ENCODE results near the gene DAAM2.

DAAM2 gene

GRCh38 chr6:39901116-39901655 lies 109.0 kb downstream of the DAAM2 start:
- no peaks in the 10 kb centered on the region for H3K27me3 ChIP-seq (ENCODE audit: control insufficient read depth in 3 of 3, insufficient read depth in 3 of 3, low read depth in 1 of 3, low read length in 3 of 3)
- no peak overlapping the region for H2BK12ac ChIP-seq (ENCODE audit: low read length)
- peak overlapping the region; percentile 38 for H3K18ac ChIP-seq (ENCODE audit: low read length)
- H4K8ac ChIP-seq (ENCODE audit: low read depth, low read length), result no peak overlapping the region
- H2BK120ac ChIP-seq (ENCODE audit: low read depth, low read length), result no peak overlapping the region
- H3K4me2 ChIP-seq (ENCODE audit: insufficient read depth, low read length, poor library complexity, severe bottlenecking), result no peak overlapping the region
- H3K4me3 ChIP-seq (ENCODE audit: low read length in 2 of 2), result no peak overlapping the region
- no peak for DNase-seq (ENCODE audit: low spot score)
- no CpG with 5 or more reads among the region's 10 CpGs for WGBS, 2 donors (ENCODE audit: extremely low coverage in 2 of 2, insufficient read length in 2 of 2, insufficient replicate concordance in 1 of 2)
- H3K4ac ChIP-seq (ENCODE audit: low read length), result no peak overlapping the region
- no peak overlapping the region for H2AFZ ChIP-seq (ENCODE audit: low read length)
- H2BK15ac ChIP-seq (ENCODE audit: low read length), result no peak overlapping the region
- H3K4me1 ChIP-seq (ENCODE audit: control insufficient read depth in 2 of 2, insufficient read depth in 1 of 2, low read depth in 1 of 2, low read length in 2 of 2), result peaks cover 2 to 6% of the 10 kb centered on the region in 2 donors
- no peaks in the 10 kb centered on the region for H3K79me1 ChIP-seq (ENCODE audit: low read depth, low read length)
- H3K14ac ChIP-seq (ENCODE audit: low read length), result no peak overlapping the region
- no peaks in the 10 kb centered on the region for H3K9me3 ChIP-seq (replicated peaks in 1 of 2; ENCODE audit: control insufficient read depth in 2 of 2, insufficient read depth in 1 of 2, low read depth in 1 of 2, low read length in 2 of 2)
- no peak overlapping the region for H3K27ac ChIP-seq (replicated peaks; ENCODE audit: low read length)
- peaks cover 0 to 4% of the 10 kb centered on the region in 2 donors for H3K36me3 ChIP-seq (replicated peaks in 1 of 2; ENCODE audit: control insufficient read depth in 2 of 2, insufficient read depth in 2 of 2, low read length in 2 of 2)
- peak overlapping the region; percentile 2 for H2BK5ac ChIP-seq (ENCODE audit: low read length)
- no peak overlapping the region for H3K23ac ChIP-seq (ENCODE audit: low read depth, low read length, poor library complexity)
- no peak overlapping the region for H2AK5ac ChIP-seq (ENCODE audit: low read depth, low read length)
- H3K9ac ChIP-seq (ENCODE audit: low read depth, low read length, poor library complexity), result no peak overlapping the region
- H4K91ac ChIP-seq (ENCODE audit: low read depth, low read length, poor library complexity), result no peak overlapping the region

- Histone ChIP-seq H4K8ac (ENCODE audit: low read depth, low read length) (no peak overlapping the region), H2AK5ac (ENCODE audit: low read depth, low read length) (no peak overlapping the region), H3K4me1 (ENCODE audit: control insufficient read depth in 2 of 2, insufficient read depth in 1 of 2, low read depth in 1 of 2, low read length in 2 of 2) (peaks cover 2 to 6% of the 10 kb centered on the region in 2 donors), H3K9ac (ENCODE audit: low read depth, low read length, poor library complexity) (no peak overlapping the region), H3K23ac (ENCODE audit: low read depth, low read length, poor library complexity) (no peak overlapping the region), H3K4ac (ENCODE audit: low read length) (no peak overlapping the region), H3K27ac (replicated peaks; ENCODE audit: low read length) (no peak overlapping the region), H3K36me3 (replicated peaks in 1 of 2; ENCODE audit: control insufficient read depth in 2 of 2, insufficient read depth in 2 of 2, low read length in 2 of 2) (peaks cover 0 to 6% of the 10 kb centered on the region in 2 donors), H3K4me2 (ENCODE audit: insufficient read depth, low read length, poor library complexity, severe bottlenecking) (no peak overlapping the region), H3K79me1 (ENCODE audit: low read depth, low read length) (no peaks in the 10 kb centered on the region), H3K14ac (ENCODE audit: low read length) (peak overlapping the region; percentile 65), H3K9me3 (replicated peaks in 1 of 2; ENCODE audit: control insufficient read depth in 2 of 2, insufficient read depth in 1 of 2, low read depth in 1 of 2, low read length in 2 of 2) (no peaks in the 10 kb centered on the region), H2BK12ac (ENCODE audit: low read length) (no peak overlapping the region), H2BK120ac (ENCODE audit: low read depth, low read length) (no peak overlapping the region), H2AFZ (ENCODE audit: low read length) (no peak overlapping the region), H3K4me3 (ENCODE audit: low read length in 2 of 2) (no peak overlapping the region), H4K91ac (ENCODE audit: low read depth, low read length, poor library complexity) (no peak overlapping the region), H2BK5ac (ENCODE audit: low read length) (no peak overlapping the region), H3K18ac (ENCODE audit: low read length) (peak overlapping the region; percentile 12), H3K27me3 (ENCODE audit: control insufficient read depth in 3 of 3, insufficient read depth in 3 of 3, low read depth in 1 of 3, low read length in 3 of 3) (no peaks in the 10 kb centered on the region), H2BK15ac (ENCODE audit: low read length) (no peak overlapping the region)
- no peak for DNase-seq (ENCODE audit: low spot score)
- no CpG with 5 or more reads among the region's 19 CpGs for WGBS, 2 donors (ENCODE audit: extremely low coverage in 2 of 2, insufficient read length in 2 of 2, insufficient replicate concordance in 1 of 2)
These were observed 109.5 kb downstream of the DAAM2 start for GRCh38 chr6:39901670-39902069.

- H3K4me3 ChIP-seq (ENCODE audit: low read length in 2 of 2), result no peak overlapping the region
- H2BK5ac ChIP-seq (ENCODE audit: low read length), result no peak overlapping the region
- peaks cover 2 to 6% of the 10 kb centered on the region in 2 donors for H3K4me1 ChIP-seq (ENCODE audit: control insufficient read depth in 2 of 2, insufficient read depth in 1 of 2, low read depth in 1 of 2, low read length in 2 of 2)
- H3K79me1 ChIP-seq (ENCODE audit: low read depth, low read length), result no peaks in the 10 kb centered on the region
- H2BK12ac ChIP-seq (ENCODE audit: low read length), result no peak overlapping the region
- H3K18ac ChIP-seq (ENCODE audit: low read length), result no peak overlapping the region
- no peak overlapping the region for H3K9ac ChIP-seq (ENCODE audit: low read depth, low read length, poor library complexity)
- no peak overlapping the region for H3K4me2 ChIP-seq (ENCODE audit: insufficient read depth, low read length, poor library complexity, severe bottlenecking)
- no peak overlapping the region for H2AFZ ChIP-seq (ENCODE audit: low read length)
- H3K36me3 ChIP-seq (replicated peaks in 1 of 2; ENCODE audit: control insufficient read depth in 2 of 2, insufficient read depth in 2 of 2, low read length in 2 of 2), result peaks cover 0 to 7% of the 10 kb centered on the region in 2 donors
- no CpG with 5 or more reads among the region's 2 CpGs for WGBS, 2 donors (ENCODE audit: extremely low coverage in 2 of 2, insufficient read length in 2 of 2, insufficient replicate concordance in 1 of 2)
- no peak overlapping the region for H4K91ac ChIP-seq (ENCODE audit: low read depth, low read length, poor library complexity)
- H3K27me3 ChIP-seq (ENCODE audit: control insufficient read depth in 3 of 3, insufficient read depth in 3 of 3, low read depth in 1 of 3, low read length in 3 of 3), result no peaks in the 10 kb centered on the region
- no peak overlapping the region for H3K23ac ChIP-seq (ENCODE audit: low read depth, low read length, poor library complexity)
- H2AK5ac ChIP-seq (ENCODE audit: low read depth, low read length), result no peak overlapping the region
- no peak overlapping the region for H3K4ac ChIP-seq (ENCODE audit: low read length)
- H2BK15ac ChIP-seq (ENCODE audit: low read length), result no peak overlapping the region
- H3K27ac ChIP-seq (replicated peaks; ENCODE audit: low read length), result no peak overlapping the region
- no peak overlapping the region for H4K8ac ChIP-seq (ENCODE audit: low read depth, low read length)
- DNase-seq (ENCODE audit: low spot score), result no peak
- H2BK120ac ChIP-seq (ENCODE audit: low read depth, low read length), result no peak overlapping the region
- no peak overlapping the region for H3K14ac ChIP-seq (ENCODE audit: low read length)
- H3K9me3 ChIP-seq (replicated peaks in 1 of 2; ENCODE audit: control insufficient read depth in 2 of 2, insufficient read depth in 1 of 2, low read depth in 1 of 2, low read length in 2 of 2), result no peaks in the 10 kb centered on the region
These were observed 110.0 kb downstream of the DAAM2 start for GRCh38 chr6:39902136-39902535.

- no peaks in the 10 kb centered on the region for H3K79me1 ChIP-seq (ENCODE audit: low read depth, low read length)
- H2BK12ac ChIP-seq (ENCODE audit: low read length), result no peak overlapping the region
- H3K27ac ChIP-seq (replicated peaks; ENCODE audit: low read length), result no peak overlapping the region
- no peak overlapping the region for H3K4ac ChIP-seq (ENCODE audit: low read length)
- H3K9ac ChIP-seq (ENCODE audit: low read depth, low read length, poor library complexity), result no peak overlapping the region
- no peaks in the 10 kb centered on the region for H3K27me3 ChIP-seq (ENCODE audit: control insufficient read depth in 3 of 3, insufficient read depth in 3 of 3, low read depth in 1 of 3, low read length in 3 of 3)
- H3K18ac ChIP-seq (ENCODE audit: low read length), result no peak overlapping the region
- WGBS, 2 donors (ENCODE audit: extremely low coverage in 2 of 2, insufficient read length in 2 of 2, insufficient replicate concordance in 1 of 2), result no CpG with 5 or more reads among the region's 4 CpGs
- H2AFZ ChIP-seq (ENCODE audit: low read length), result no peak overlapping the region
- H2AK5ac ChIP-seq (ENCODE audit: low read depth, low read length), result no peak overlapping the region
- H2BK120ac ChIP-seq (ENCODE audit: low read depth, low read length), result no peak overlapping the region
- no peaks in the 10 kb centered on the region for H3K9me3 ChIP-seq (replicated peaks in 1 of 2; ENCODE audit: control insufficient read depth in 2 of 2, insufficient read depth in 1 of 2, low read depth in 1 of 2, low read length in 2 of 2)
- no peak overlapping the region for H2BK5ac ChIP-seq (ENCODE audit: low read length)
- H4K91ac ChIP-seq (ENCODE audit: low read depth, low read length, poor library complexity), result no peak overlapping the region
- peaks cover 0 to 9% of the 10 kb centered on the region in 2 donors for H3K36me3 ChIP-seq (replicated peaks in 1 of 2; ENCODE audit: control insufficient read depth in 2 of 2, insufficient read depth in 2 of 2, low read length in 2 of 2)
- peaks cover 0 to 1% of the 10 kb centered on the region in 2 donors for H3K4me1 ChIP-seq (ENCODE audit: control insufficient read depth in 2 of 2, insufficient read depth in 1 of 2, low read depth in 1 of 2, low read length in 2 of 2)
- DNase-seq (ENCODE audit: low spot score), result no peak
- H3K4me3 ChIP-seq (ENCODE audit: low read length in 2 of 2), result no peak overlapping the region
- H3K23ac ChIP-seq (ENCODE audit: low read depth, low read length, poor library complexity), result no peak overlapping the region
- no peak overlapping the region for H4K8ac ChIP-seq (ENCODE audit: low read depth, low read length)
- no peak overlapping the region for H2BK15ac ChIP-seq (ENCODE audit: low read length)
- H3K4me2 ChIP-seq (ENCODE audit: insufficient read depth, low read length, poor library complexity, severe bottlenecking), result no peak overlapping the region
- H3K14ac ChIP-seq (ENCODE audit: low read length), result no peak overlapping the region
These were observed 110.8 kb downstream of the DAAM2 start for GRCh38 chr6:39902786-39903465.

All from neuronal stem cell (in vitro differentiated cells).